Neural cell (in vitro differentiated cells): ENCODE results near the gene HMGB3. TPM values are rescaled to one million over a fixed set of nuclear protein-coding genes. Genes with fewer than 3 reads are reported as not detected.
"Not testable (repeated sequence)": the region's sequence is repeated elsewhere in the genome, so short reads cannot be mapped to it uniquely, and the experiment has no call there.

Experiments
- H2AFZ ChIP-seq: fragments of 200-600, 300-800 bp; sonication (generic), shearing (Covaris generic); 2 replicates; pipeline ENCODE4 v1.6.0; 2014; ENCODE audit warnings: low read depth, mild to moderate bottlenecking, antibody characterized with exemption, low read length, moderate library complexity
- H3F3A ChIP-seq: fragments of 200-600 bp; shearing (Covaris generic); 2 replicates; pipeline ENCODE4 v1.6.1; 2016; ENCODE audit warnings: mild to moderate bottlenecking, moderate library complexity, mixed read lengths, antibody characterized with exemption, low read length; ENCODE audit not compliant: insufficient read depth, poor library complexity, severe bottlenecking
- H3K27ac ChIP-seq: fragments of 200-600, 300-800 bp; sonication (generic), shearing (Covaris generic); 2 replicates; pipeline ENCODE4 v1.5.1; 2014; ENCODE audit warnings: mild to moderate bottlenecking, low read length, moderate library complexity
- H3K27me3 ChIP-seq: fragments of 300-800, 200-600 bp; sonication (generic), shearing (Covaris generic); 2 replicates; pipeline ENCODE4 v1.6.0; 2014; ENCODE audit warnings: mild to moderate bottlenecking, low read depth, low read length, moderate library complexity; ENCODE audit not compliant: insufficient read depth
- H3K36me3 ChIP-seq: fragments of 300-800, 200-600 bp; sonication (generic), shearing (Covaris generic); 2 replicates; pipeline ENCODE4 v1.5.1; 2014; ENCODE audit warnings: mild to moderate bottlenecking, antibody characterized with exemption, low read length, moderate library complexity; ENCODE audit not compliant: insufficient read depth
- H3K4me2 ChIP-seq: fragments of 300-800, 200-600 bp; sonication (generic), shearing (Covaris generic); 2 replicates; pipeline ENCODE4 v1.6.0; 2014; ENCODE audit warnings: mild to moderate bottlenecking, low read length
- H3K4me3 ChIP-seq: fragments of 300-800, 200-600 bp; sonication (generic), shearing (Covaris generic); 2 replicates; pipeline ENCODE4 v1.5.1; 2014; ENCODE audit warnings: mild to moderate bottlenecking, low read length, moderate library complexity
- H3K79me2 ChIP-seq: fragments of 200-600 bp; shearing (Covaris generic); replicated peaks from 2 replicates; pipeline ENCODE4 v1.6.0; 2014; ENCODE audit warnings: mild to moderate bottlenecking, low read length, moderate library complexity; ENCODE audit not compliant: insufficient read depth
- H3K9ac ChIP-seq: fragments of 300-800, 200-600 bp; sonication (generic), shearing (Covaris generic); 2 replicates; pipeline ENCODE4 v1.6.1; 2016; ENCODE audit warnings: mild to moderate bottlenecking, low read length, mixed read lengths
- H3K9me2 ChIP-seq: fragments of 200-600 bp; shearing (Covaris generic); 2 replicates; pipeline ENCODE4 v1.6.1; 2016; ENCODE audit warnings: mild to moderate bottlenecking, low read length, mixed read lengths; ENCODE audit not compliant: insufficient read depth
- H3K9me3 ChIP-seq: fragments of 200-600, 300-800 bp; sonication (generic), shearing (Covaris generic); 2 replicates; pipeline ENCODE4 v1.6.1; 2016; ENCODE audit warnings: mild to moderate bottlenecking, mixed run types, low read length, moderate library complexity, mixed read lengths
- H4K20me1 ChIP-seq: fragments of 200-600 bp; shearing (Covaris generic); 2 replicates; pipeline ENCODE4 v1.6.1; 2016; ENCODE audit warnings: mild to moderate bottlenecking, mixed run types; ENCODE audit not compliant: insufficient read depth
- EP300 ChIP-seq: fragments of 450-650 bp; conservative IDR thresholded peaks from 2 replicates; pipeline ENCODE4 v1.6.1; 2014; ENCODE audit warnings: antibody characterized with exemption, mild to moderate bottlenecking, moderate library complexity; ENCODE audit not compliant: poor library complexity, severe bottlenecking
- EZH2 ChIP-seq: fragments of 200-600, 300-800 bp; shearing (Covaris generic), sonication (generic); IDR thresholded peaks from 2 replicates; pipeline ENCODE4 v1.6.1; 2014; ENCODE audit warnings: antibody characterized with exemption, low read length, borderline replicate concordance, mild to moderate bottlenecking; ENCODE audit not compliant: insufficient read depth, poor library complexity, severe bottlenecking
- MXI1 ChIP-seq: fragments of 450-650 bp; conservative IDR thresholded peaks from 2 replicates; pipeline ENCODE4 v1.6.1; 2014; ENCODE audit warnings: antibody characterized with exemption, mild to moderate bottlenecking; ENCODE audit not compliant: poor library complexity, severe bottlenecking
- POLR2AphosphoS5 ChIP-seq: IDR thresholded peaks from 2 replicates; pipeline ENCODE4 v1.6.1; 2012
- RAD21 ChIP-seq: fragments of 450-650 bp; conservative IDR thresholded peaks from 2 replicates; pipeline ENCODE4 v1.6.1; 2014; ENCODE audit warnings: antibody characterized with exemption, mild to moderate bottlenecking, moderate library complexity
- REST ChIP-seq: IDR thresholded peaks from 2 replicates; pipeline ENCODE4 v1.6.1; 2012; ENCODE audit warnings: borderline replicate concordance
- SMC3 ChIP-seq: fragments of 450-650 bp; conservative IDR thresholded peaks from 2 replicates; pipeline ENCODE4 v1.6.1; 2014; ENCODE audit warnings: antibody characterized with exemption, mild to moderate bottlenecking, moderate library complexity; ENCODE audit not compliant: poor library complexity
- TAF1 ChIP-seq: IDR thresholded peaks from 2 replicates; pipeline ENCODE4 v1.6.1; 2012; ENCODE audit warnings: low read depth
- polyA plus RNA-seq: library from polyadenylated mRNA; depleted of rRNA; stranded (reverse); fragments of >200 nt; gene quantifications from 2 replicates; pipeline ENCODE4 v1.2.3, GENCODE V29; 2014
- TF ChIP-seq, protein P1 (sequence below): fragments of 450-650 bp; IDR thresholded peaks from 2 replicates; pipeline ENCODE4 v1.5.1; 2014; ENCODE audit warnings: antibody characterized with exemption, mild to moderate bottlenecking, moderate library complexity; ENCODE audit not compliant: poor library complexity, severe bottlenecking

Gene HMGB3
- polyA plus RNA-seq, 1 donor from 2014 or later = 249 TPM

DNA sequence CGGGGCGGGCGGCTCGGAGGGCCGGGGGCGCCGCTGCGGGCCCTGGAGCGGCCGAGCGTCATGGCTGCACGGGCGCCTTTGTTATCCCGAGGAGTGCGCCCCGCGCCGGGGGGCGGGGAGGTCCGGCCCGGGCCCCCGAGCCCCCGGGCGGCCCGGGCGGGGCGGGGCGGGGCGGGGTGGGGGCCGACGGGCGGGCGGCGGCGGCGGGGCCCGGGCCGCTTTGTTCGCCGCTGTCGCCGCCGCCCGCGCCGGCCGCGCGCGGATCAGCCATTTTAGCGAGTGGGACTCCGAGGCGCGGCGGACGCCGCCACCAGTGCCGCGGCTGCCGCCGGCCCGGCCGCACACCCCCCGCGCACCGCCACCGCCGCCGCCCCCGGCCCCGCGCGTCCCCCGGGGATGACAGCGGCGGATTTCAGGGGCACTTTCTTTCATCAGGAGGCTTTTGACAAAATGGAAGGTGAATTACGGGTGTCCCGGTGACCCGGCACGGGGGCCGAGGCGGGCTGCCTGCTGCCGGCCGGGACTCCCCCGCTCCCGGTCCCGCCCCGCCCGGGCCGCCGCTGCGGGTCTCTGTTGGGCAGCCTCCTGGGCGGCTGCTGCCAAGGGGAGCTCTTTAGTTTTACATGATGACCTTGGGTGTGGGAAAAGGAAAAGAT, 1.2 kb downstream of the HMGB3 start:
- Histone ChIP-seq H3F3A (no peaks in the 10 kb centered on the region), H4K20me1 (no peaks in the 10 kb centered on the region)

GRCh38 chrX:150987687-150988086, 4.6 kb downstream of the HMGB3 start:
- H3K27ac ChIP-seq, H2AFZ ChIP-seq, H3K27me3 ChIP-seq, H3K4me3 ChIP-seq, H4K20me1 ChIP-seq, H3K36me3 ChIP-seq, H3K4me2 ChIP-seq, H3F3A ChIP-seq, H3K9me2 ChIP-seq, H3K9ac ChIP-seq, H3K9me3 ChIP-seq: not testable (repeated sequence)
- peaks cover 14% of the 10 kb centered on the region for H3K79me2 ChIP-seq

More for the DNA sequence above, 1.2 kb downstream of the HMGB3 start:
- peaks cover 14% of the 10 kb centered on the region for H3K79me2 ChIP-seq
- peak overlapping the region; percentile 62 for H3K4me2 ChIP-seq
- H3K9me2 ChIP-seq = no peaks in the 10 kb centered on the region
- no peaks in the 10 kb centered on the region for H3K27me3 ChIP-seq
- no peaks in the 10 kb centered on the region for H3K9me3 ChIP-seq
- TF ChIP-seq POLR2AphosphoS5 (no peak), EP300 (no peak), SMC3 (no peak), MXI1 (no peak)
- no peak overlapping the region for H2AFZ ChIP-seq
- peak overlapping the region; percentile 69 for H3K9ac ChIP-seq
- H3K36me3 ChIP-seq = no peaks in the 10 kb centered on the region
- peak overlapping the region; percentile 68 for H3K4me3 ChIP-seq
- peak overlapping the region; percentile 58 for H3K27ac ChIP-seq

- Histone ChIP-seq H3K79me2 (peaks cover 14% of the 10 kb centered on the region), H3F3A (no peaks in the 10 kb centered on the region), H3K9me2 (no peaks in the 10 kb centered on the region), H3K27ac (no peak overlapping the region), H3K4me2 (no peak overlapping the region), H3K4me3 (no peak overlapping the region), H3K9ac (no peak overlapping the region), H2AFZ (no peak overlapping the region), H3K27me3 (no peaks in the 10 kb centered on the region), H4K20me1 (no peaks in the 10 kb centered on the region), H3K9me3 (no peaks in the 10 kb centered on the region), H3K36me3 (no peaks in the 10 kb centered on the region)
- TF ChIP-seq REST (no peak), EZH2 (no peak), POLR2AphosphoS5 (no peak), RAD21 (no peak), TAF1 (no peak), SMC3 (no peak), EP300 (no peak), MXI1 (no peak)
- TF ChIP-seq, protein P1, sequence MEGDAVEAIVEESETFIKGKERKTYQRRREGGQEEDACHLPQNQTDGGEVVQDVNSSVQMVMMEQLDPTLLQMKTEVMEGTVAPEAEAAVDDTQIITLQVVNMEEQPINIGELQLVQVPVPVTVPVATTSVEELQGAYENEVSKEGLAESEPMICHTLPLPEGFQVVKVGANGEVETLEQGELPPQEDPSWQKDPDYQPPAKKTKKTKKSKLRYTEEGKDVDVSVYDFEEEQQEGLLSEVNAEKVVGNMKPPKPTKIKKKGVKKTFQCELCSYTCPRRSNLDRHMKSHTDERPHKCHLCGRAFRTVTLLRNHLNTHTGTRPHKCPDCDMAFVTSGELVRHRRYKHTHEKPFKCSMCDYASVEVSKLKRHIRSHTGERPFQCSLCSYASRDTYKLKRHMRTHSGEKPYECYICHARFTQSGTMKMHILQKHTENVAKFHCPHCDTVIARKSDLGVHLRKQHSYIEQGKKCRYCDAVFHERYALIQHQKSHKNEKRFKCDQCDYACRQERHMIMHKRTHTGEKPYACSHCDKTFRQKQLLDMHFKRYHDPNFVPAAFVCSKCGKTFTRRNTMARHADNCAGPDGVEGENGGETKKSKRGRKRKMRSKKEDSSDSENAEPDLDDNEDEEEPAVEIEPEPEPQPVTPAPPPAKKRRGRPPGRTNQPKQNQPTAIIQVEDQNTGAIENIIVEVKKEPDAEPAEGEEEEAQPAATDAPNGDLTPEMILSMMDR = no peak
Measured at GRCh38 chrX:150989420-150989819, 6.3 kb downstream of the HMGB3 start.
